ENCODE results near the gene MLXIP. TPM values are rescaled to one million over a fixed set of nuclear protein-coding genes. Genes with fewer than 3 reads are reported as not detected.

Gene MLXIP
- total and polyA plus RNA-seq, 2 experiments from 2014 or later, result 6.4 to 7.4 TPM

DNA sequence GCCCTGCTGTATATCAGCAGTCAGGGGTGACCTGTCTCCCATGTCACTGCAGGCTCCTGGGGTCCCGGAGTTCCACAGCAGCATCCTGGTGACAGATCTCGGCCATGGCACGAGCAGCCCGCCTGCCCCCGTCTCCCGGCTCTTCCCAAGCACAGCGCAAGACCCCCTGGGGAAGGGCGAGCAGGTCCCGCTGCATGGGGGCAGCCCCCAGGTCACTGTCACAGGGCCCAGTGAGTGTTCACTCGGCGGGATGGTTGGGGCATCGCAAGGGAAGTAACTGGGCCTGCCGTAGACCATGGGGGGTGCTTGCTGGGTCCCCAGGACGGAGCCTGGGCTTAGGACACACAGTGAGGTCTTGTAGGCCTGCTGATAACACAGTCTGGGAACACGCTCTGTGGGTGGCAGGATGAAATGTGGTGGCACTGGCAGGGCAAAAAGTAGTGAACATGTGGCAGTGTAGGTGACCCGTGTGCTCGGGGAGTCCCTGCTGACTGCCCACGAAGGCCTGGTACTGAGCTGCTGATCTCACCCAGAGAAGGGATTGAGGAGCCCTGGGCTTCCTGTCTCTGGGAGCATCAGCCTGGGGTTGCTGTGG lies 57.0 kb downstream of the MLXIP start:
- Histone ChIP-seq H3K36me3 (ENCODE audit: low read depth) (peaks cover 7% of the 10 kb centered on the region; the same call in 1 of the 2 replicates), H3K9ac (no peak overlapping the region), H3K4me1 (ENCODE audit: insufficient read depth) (no peaks in the 10 kb centered on the region), H3K4me3 (no peak overlapping the region), H3K4me2 (ENCODE audit: unreplicated experiment) (no peak overlapping the region), H4K20me1 (ENCODE audit: insufficient read depth) (no peaks in the 10 kb centered on the region), H3K9me2 (ENCODE audit: insufficient read depth) (no peaks in the 10 kb centered on the region), H3F3A (ENCODE audit: insufficient read depth) (no peaks in the 10 kb centered on the region), H3K9me3 (ENCODE audit: low read depth) (no peaks in the 10 kb centered on the region), H2AFZ (no peak overlapping the region), H3K27me3 (replicated peaks; ENCODE audit: insufficient read depth) (no peaks in the 10 kb centered on the region), H3K27ac (no peak overlapping the region), H3K79me2 (ENCODE audit: insufficient read depth) (no peaks in the 10 kb centered on the region)
- no peak for DNase-seq
- TF ChIP-seq EZH2 (IDR thresholded peaks at IDR 0.05; ENCODE audit: insufficient read depth, poor library complexity, severe bottlenecking), result no peak
- no peak for TF ChIP-seq EZH2phosphoT487 (IDR thresholded peaks at IDR 0.05; ENCODE audit: insufficient read depth, low read depth)
- 94 to 98% methylated on average over 17 to 18 of the region's 18 CpGs for WGBS, 2 experiments (ENCODE audit: low coverage in 1 of 2, low lambda C conversion rate in 2 of 2, missing lambda C conversion rate in 2 of 2)
- in situ Hi-C loops (cut with MboI), result no loop called here

DNA sequence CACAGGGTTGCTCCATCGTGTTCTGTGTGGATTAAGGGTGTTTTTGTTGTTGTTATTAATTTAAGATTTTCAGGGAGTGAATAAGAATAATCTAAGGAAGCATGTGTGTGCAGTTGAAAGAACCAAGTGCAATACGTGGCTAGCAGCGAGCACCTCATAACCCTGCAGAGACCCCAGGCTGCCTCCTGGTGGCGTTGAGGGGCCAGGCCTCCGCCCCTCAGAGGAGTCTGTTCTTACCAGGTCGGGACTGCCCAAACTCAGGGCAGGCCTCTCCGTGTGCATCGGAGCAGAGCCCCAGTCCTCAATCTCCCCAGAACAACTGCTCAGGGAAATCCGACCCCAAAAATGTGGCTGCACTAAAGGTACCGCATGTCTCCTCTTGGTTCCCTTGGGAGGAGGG lies 58.7 kb downstream of the MLXIP start:
- no peak overlapping the region for H3K4me3 ChIP-seq
- WGBS, 2 experiments (ENCODE audit: low coverage in 1 of 2, low lambda C conversion rate in 2 of 2, missing lambda C conversion rate in 2 of 2), result 79 to 83% methylated on average over 10 of the region's 10 CpGs
- H2AFZ ChIP-seq, result no peak overlapping the region
- H3K9me3 ChIP-seq (ENCODE audit: low read depth), result no peaks in the 10 kb centered on the region
- peaks cover 7% of the 10 kb centered on the region; the same call in 1 of the 2 replicates for H3K36me3 ChIP-seq (ENCODE audit: low read depth)
- no peaks in the 10 kb centered on the region for H3K9me2 ChIP-seq (ENCODE audit: insufficient read depth)
- no peak overlapping the region for H3K9ac ChIP-seq
- in situ Hi-C loops (cut with MboI), result no loop called here
- H3K27me3 ChIP-seq (replicated peaks; ENCODE audit: insufficient read depth), result no peaks in the 10 kb centered on the region
- no peaks in the 10 kb centered on the region for H3K79me2 ChIP-seq (ENCODE audit: insufficient read depth)
- no peak for DNase-seq
- TF ChIP-seq EZH2phosphoT487 (IDR thresholded peaks at IDR 0.05; ENCODE audit: insufficient read depth, low read depth), result no peak
- no peak for TF ChIP-seq EZH2 (IDR thresholded peaks at IDR 0.05; ENCODE audit: insufficient read depth, poor library complexity, severe bottlenecking)
- no peaks in the 10 kb centered on the region for H3K4me1 ChIP-seq (ENCODE audit: insufficient read depth)
- H4K20me1 ChIP-seq (ENCODE audit: insufficient read depth), result no peaks in the 10 kb centered on the region
- no peak overlapping the region for H3K27ac ChIP-seq
- no peak overlapping the region for H3K4me2 ChIP-seq (ENCODE audit: unreplicated experiment)
- no peaks in the 10 kb centered on the region for H3F3A ChIP-seq (ENCODE audit: insufficient read depth)

GRCh38 chr12:122137681-122138080 lies 59.1 kb downstream of the MLXIP start:
- Histone ChIP-seq H3K27ac (no peak overlapping the region), H4K20me1 (ENCODE audit: insufficient read depth) (no peaks in the 10 kb centered on the region), H3K4me1 (ENCODE audit: insufficient read depth) (no peaks in the 10 kb centered on the region), H3K27me3 (replicated peaks; ENCODE audit: insufficient read depth) (no peaks in the 10 kb centered on the region), H3K79me2 (ENCODE audit: insufficient read depth) (no peaks in the 10 kb centered on the region), H3K9me2 (ENCODE audit: insufficient read depth) (no peaks in the 10 kb centered on the region), H2AFZ (no peak overlapping the region), H3K36me3 (ENCODE audit: low read depth) (peaks cover 4% of the 10 kb centered on the region; the same call in 1 of the 2 replicates), H3K4me2 (ENCODE audit: unreplicated experiment) (no peak overlapping the region), H3F3A (ENCODE audit: insufficient read depth) (no peaks in the 10 kb centered on the region), H3K9ac (no peak overlapping the region), H3K9me3 (ENCODE audit: low read depth) (no peaks in the 10 kb centered on the region), H3K4me3 (no peak overlapping the region)
- TF ChIP-seq EZH2phosphoT487 (IDR thresholded peaks at IDR 0.05; ENCODE audit: insufficient read depth, low read depth), result no peak
- in situ Hi-C loops (cut with MboI), result no loop called here
- no peak for DNase-seq
- 76 to 78% methylated on average over 8 to 10 of the region's 11 CpGs for WGBS, 2 experiments (ENCODE audit: low coverage in 1 of 2, low lambda C conversion rate in 2 of 2, missing lambda C conversion rate in 2 of 2)

- no peaks in the 10 kb centered on the region for H3K9me3 ChIP-seq (ENCODE audit: low read depth)
- no peak overlapping the region for H3K4me2 ChIP-seq (ENCODE audit: unreplicated experiment)
- no peaks in the 10 kb centered on the region for H4K20me1 ChIP-seq (ENCODE audit: insufficient read depth)
- no peaks in the 10 kb centered on the region for H3K79me2 ChIP-seq (ENCODE audit: insufficient read depth)
- no peaks in the 10 kb centered on the region for H3K9me2 ChIP-seq (ENCODE audit: insufficient read depth)
- TF ChIP-seq EZH2 (IDR thresholded peaks at IDR 0.05; ENCODE audit: insufficient read depth, poor library complexity, severe bottlenecking) (no peak), EZH2phosphoT487 (IDR thresholded peaks at IDR 0.05; ENCODE audit: insufficient read depth, low read depth) (no peak)
- no peak for DNase-seq
- H3K27ac ChIP-seq, result no peak overlapping the region
- no peak overlapping the region for H3K9ac ChIP-seq
- WGBS, 2 experiments (ENCODE audit: low coverage in 1 of 2, low lambda C conversion rate in 2 of 2, missing lambda C conversion rate in 2 of 2), result 86 to 87% methylated on average over 10 of the region's 11 CpGs
- H3K4me1 ChIP-seq (ENCODE audit: insufficient read depth), result no peaks in the 10 kb centered on the region
- H3F3A ChIP-seq (ENCODE audit: insufficient read depth), result no peaks in the 10 kb centered on the region
- in situ Hi-C loops (cut with MboI), result no loop called here
- no peaks in the 10 kb centered on the region for H3K36me3 ChIP-seq (ENCODE audit: low read depth)
- no peak overlapping the region for H2AFZ ChIP-seq
- H3K4me3 ChIP-seq, result no peak overlapping the region
- H3K27me3 ChIP-seq (replicated peaks; ENCODE audit: insufficient read depth), result no peaks in the 10 kb centered on the region
These were observed 59.6 kb downstream of the MLXIP start for GRCh38 chr12:122138181-122138580.

DNA sequence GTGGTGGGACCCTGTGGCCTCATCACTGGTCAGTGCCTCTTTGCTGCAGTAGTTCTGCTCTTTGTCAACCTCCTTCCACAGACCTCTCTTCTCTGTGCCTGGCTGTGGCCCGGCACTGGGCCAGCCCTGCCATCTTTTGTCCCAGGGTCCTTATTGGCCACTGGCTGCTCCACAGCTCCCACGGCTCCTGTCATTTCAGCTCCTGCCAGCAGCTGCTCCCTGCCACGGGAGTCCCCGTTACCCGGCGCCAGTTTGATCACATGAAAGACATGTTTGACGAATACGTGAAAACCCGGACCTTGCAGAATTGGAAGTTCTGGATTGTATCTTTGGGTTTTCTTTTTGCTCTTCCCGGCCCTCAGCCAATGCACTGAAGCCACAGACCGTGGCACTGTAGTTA lies 60.1 kb downstream of the MLXIP start:
- no peaks in the 10 kb centered on the region for H3K9me2 ChIP-seq (ENCODE audit: insufficient read depth)
- no peaks in the 10 kb centered on the region for H3F3A ChIP-seq (ENCODE audit: insufficient read depth)
- no peak overlapping the region for H3K4me3 ChIP-seq
- no peaks in the 10 kb centered on the region for H3K9me3 ChIP-seq (ENCODE audit: low read depth)
- H3K27ac ChIP-seq, result no peak overlapping the region
- no peak for DNase-seq
- no peaks in the 10 kb centered on the region for H3K36me3 ChIP-seq (ENCODE audit: low read depth)
- H2AFZ ChIP-seq, result no peak overlapping the region
- TF ChIP-seq EZH2 (IDR thresholded peaks at IDR 0.05; ENCODE audit: insufficient read depth, poor library complexity, severe bottlenecking) (no peak), EZH2phosphoT487 (IDR thresholded peaks at IDR 0.05; ENCODE audit: insufficient read depth, low read depth) (no peak)
- no peak overlapping the region for H3K9ac ChIP-seq
- 88 to 92% methylated on average over 11 of the region's 11 CpGs for WGBS, 2 experiments (ENCODE audit: low coverage in 1 of 2, low lambda C conversion rate in 2 of 2, missing lambda C conversion rate in 2 of 2)
- H3K79me2 ChIP-seq (ENCODE audit: insufficient read depth), result no peaks in the 10 kb centered on the region
- in situ Hi-C loops (cut with MboI), result no loop called here
- H3K27me3 ChIP-seq (replicated peaks; ENCODE audit: insufficient read depth), result no peaks in the 10 kb centered on the region
- no peaks in the 10 kb centered on the region for H4K20me1 ChIP-seq (ENCODE audit: insufficient read depth)
- H3K4me1 ChIP-seq (ENCODE audit: insufficient read depth), result no peaks in the 10 kb centered on the region
- H3K4me2 ChIP-seq (ENCODE audit: unreplicated experiment), result no peak overlapping the region

Data from GM23248 (cell line).